Measurements from ENCODE around the gene EPHA1. TPM values are rescaled to one million over a fixed set of nuclear protein-coding genes. Genes with fewer than 3 reads are reported as not detected.

Gene EPHA1
- total RNA-seq, 1 donor from 2014 or later, result 2.6 TPM

GRCh38 chr7:143369678-143370651, 38.7 kb downstream of the EPHA1 start:
- H3K4me1 Mint-ChIP-seq (ENCODE audit: low read depth, unreplicated experiment), result peaks cover 15% of the 10 kb centered on the region
- peaks cover 8% of the 10 kb centered on the region for H3K27me3 Mint-ChIP-seq (ENCODE audit: low read depth, unreplicated experiment)
- FAIRE-seq, result no peak
- H3K27me3 ChIP-seq (ENCODE audit: insufficient read depth, low read length), result no peaks in the 10 kb centered on the region
- no peak overlapping the region for H2AFZ ChIP-seq (ENCODE audit: low read depth, low read length)
- H3K36me3 Mint-ChIP-seq (ENCODE audit: low read depth, unreplicated experiment), result no peaks in the 10 kb centered on the region
- H3K4me2 ChIP-seq (ENCODE audit: low read length), result peak overlapping the region; percentile 34
- H3K27ac Mint-ChIP-seq (ENCODE audit: unreplicated experiment), result peak overlapping the region; percentile 27
- peaks cover 6% of the 10 kb centered on the region for H3K4me1 ChIP-seq (ENCODE audit: insufficient read depth, low read length)
- H3K4me3 Mint-ChIP-seq (ENCODE audit: unreplicated experiment), result no peak overlapping the region
- no peaks in the 10 kb centered on the region for H3K79me2 ChIP-seq (ENCODE audit: insufficient read depth, low read length)
- H3K4me3 ChIP-seq (ENCODE audit: insufficient read depth, low read depth, low read length), result no peak overlapping the region
- H3K36me3 ChIP-seq (ENCODE audit: insufficient read depth, low read length), result no peaks in the 10 kb centered on the region
- no peaks in the 10 kb centered on the region for H4K20me1 ChIP-seq (ENCODE audit: insufficient read depth, low read length)
- DNase-seq (ENCODE audit: low read depth), result no peak
- H3K9me3 Mint-ChIP-seq (ENCODE audit: unreplicated experiment), result peaks cover 2% of the 10 kb centered on the region
- no peaks in the 10 kb centered on the region for H3K9me3 ChIP-seq (ENCODE audit: insufficient read depth, low read depth, low read length)
- H3K9ac ChIP-seq (ENCODE audit: low read length), result no peak overlapping the region
- no peak for TF ChIP-seq EZH2 (IDR thresholded peaks at IDR 0.05; ENCODE audit: insufficient read depth, low read length)
- TF ChIP-seq, protein P1, sequence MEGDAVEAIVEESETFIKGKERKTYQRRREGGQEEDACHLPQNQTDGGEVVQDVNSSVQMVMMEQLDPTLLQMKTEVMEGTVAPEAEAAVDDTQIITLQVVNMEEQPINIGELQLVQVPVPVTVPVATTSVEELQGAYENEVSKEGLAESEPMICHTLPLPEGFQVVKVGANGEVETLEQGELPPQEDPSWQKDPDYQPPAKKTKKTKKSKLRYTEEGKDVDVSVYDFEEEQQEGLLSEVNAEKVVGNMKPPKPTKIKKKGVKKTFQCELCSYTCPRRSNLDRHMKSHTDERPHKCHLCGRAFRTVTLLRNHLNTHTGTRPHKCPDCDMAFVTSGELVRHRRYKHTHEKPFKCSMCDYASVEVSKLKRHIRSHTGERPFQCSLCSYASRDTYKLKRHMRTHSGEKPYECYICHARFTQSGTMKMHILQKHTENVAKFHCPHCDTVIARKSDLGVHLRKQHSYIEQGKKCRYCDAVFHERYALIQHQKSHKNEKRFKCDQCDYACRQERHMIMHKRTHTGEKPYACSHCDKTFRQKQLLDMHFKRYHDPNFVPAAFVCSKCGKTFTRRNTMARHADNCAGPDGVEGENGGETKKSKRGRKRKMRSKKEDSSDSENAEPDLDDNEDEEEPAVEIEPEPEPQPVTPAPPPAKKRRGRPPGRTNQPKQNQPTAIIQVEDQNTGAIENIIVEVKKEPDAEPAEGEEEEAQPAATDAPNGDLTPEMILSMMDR (IDR thresholded peaks at IDR 0.05; ENCODE audit: insufficient read depth, low read depth, low read length), result no peak
- no peak overlapping the region for H3K27ac ChIP-seq (ENCODE audit: low read depth, low read length)

- Histone ChIP-seq H3K27me3 (ENCODE audit: insufficient read depth, low read length) (peaks cover 5% of the 10 kb centered on the region), H3K27ac (ENCODE audit: low read depth, low read length) (no peak overlapping the region), H3K36me3 (ENCODE audit: insufficient read depth, low read length) (no peaks in the 10 kb centered on the region), H3K4me1 (ENCODE audit: insufficient read depth, low read length) (peaks cover 6% of the 10 kb centered on the region), H3K9ac (ENCODE audit: low read length) (no peak overlapping the region), H2AFZ (ENCODE audit: low read depth, low read length) (no peak overlapping the region), H3K4me3 (ENCODE audit: insufficient read depth, low read depth, low read length) (no peak overlapping the region), H4K20me1 (ENCODE audit: insufficient read depth, low read length) (no peaks in the 10 kb centered on the region), H3K9me3 (ENCODE audit: insufficient read depth, low read depth, low read length) (no peaks in the 10 kb centered on the region), H3K4me2 (ENCODE audit: low read length) (no peak overlapping the region), H3K79me2 (ENCODE audit: insufficient read depth, low read length) (no peaks in the 10 kb centered on the region)
- DNase-seq (ENCODE audit: low read depth) (no peak), FAIRE-seq (no peak)
- Mint-ChIP-seq H3K36me3 (ENCODE audit: low read depth, unreplicated experiment) (no peaks in the 10 kb centered on the region), H3K9me3 (ENCODE audit: unreplicated experiment) (peaks cover 2% of the 10 kb centered on the region), H3K4me1 (ENCODE audit: low read depth, unreplicated experiment) (peaks cover 14% of the 10 kb centered on the region), H3K27ac (ENCODE audit: unreplicated experiment) (no peak overlapping the region), H3K4me3 (ENCODE audit: unreplicated experiment) (no peak overlapping the region), H3K27me3 (ENCODE audit: low read depth, unreplicated experiment) (peaks cover 22% of the 10 kb centered on the region)
- no peak for TF ChIP-seq EZH2 (IDR thresholded peaks at IDR 0.05; ENCODE audit: insufficient read depth, low read length)
- TF ChIP-seq, protein P1 (IDR thresholded peaks at IDR 0.05; ENCODE audit: insufficient read depth, low read depth, low read length), result no peak
These were observed 40.3 kb downstream of the EPHA1 start for GRCh38 chr7:143368387-143368786.

- Histone ChIP-seq H3K79me2 (ENCODE audit: insufficient read depth, low read length) (no peaks in the 10 kb centered on the region), H3K9ac (ENCODE audit: low read length) (no peak overlapping the region), H3K4me2 (ENCODE audit: low read length) (no peak overlapping the region), H2AFZ (ENCODE audit: low read depth, low read length) (no peak overlapping the region), H3K4me3 (ENCODE audit: insufficient read depth, low read depth, low read length) (no peak overlapping the region), H3K4me1 (ENCODE audit: insufficient read depth, low read length) (peaks cover 6% of the 10 kb centered on the region), H3K36me3 (ENCODE audit: insufficient read depth, low read length) (no peaks in the 10 kb centered on the region), H3K9me3 (ENCODE audit: insufficient read depth, low read depth, low read length) (no peaks in the 10 kb centered on the region), H3K27ac (ENCODE audit: low read depth, low read length) (no peak overlapping the region), H3K27me3 (ENCODE audit: insufficient read depth, low read length) (peaks cover 10% of the 10 kb centered on the region), H4K20me1 (ENCODE audit: insufficient read depth, low read length) (no peaks in the 10 kb centered on the region)
- Mint-ChIP-seq H3K36me3 (ENCODE audit: low read depth, unreplicated experiment) (no peaks in the 10 kb centered on the region), H3K9me3 (ENCODE audit: unreplicated experiment) (peaks cover 4% of the 10 kb centered on the region), H3K4me3 (ENCODE audit: unreplicated experiment) (no peak overlapping the region), H3K27me3 (ENCODE audit: low read depth, unreplicated experiment) (peaks cover 26% of the 10 kb centered on the region), H3K27ac (ENCODE audit: unreplicated experiment) (no peak overlapping the region), H3K4me1 (ENCODE audit: low read depth, unreplicated experiment) (peaks cover 14% of the 10 kb centered on the region)
- DNase-seq (ENCODE audit: low read depth) (no peak), FAIRE-seq (no peak)
- TF ChIP-seq EZH2 (IDR thresholded peaks at IDR 0.05; ENCODE audit: insufficient read depth, low read length), result no peak
- TF ChIP-seq, protein P1 (IDR thresholded peaks at IDR 0.05; ENCODE audit: insufficient read depth, low read depth, low read length), result no peak
These were observed 40.7 kb downstream of the EPHA1 start for GRCh38 chr7:143367972-143368371.

Measured in astrocyte (in vitro differentiated cells and primary cell).